Liver (tissue), 9 donors: ENCODE results near the gene HSD17B7. TPM values are rescaled to one million over a fixed set of nuclear protein-coding genes. Genes with fewer than 3 reads are reported as not detected.

Experiments used
- DNase-seq: peaks from one replicate; pipeline ENCODE4 v3.0.0-alpha.2; 2017; ENCODE audit warnings: low spot score
- H3K27ac ChIP-seq, 2 donors: one replicate each; pipeline ENCODE4 v1.7.0; 2013; ENCODE audit warnings: inconsistent platforms in 2 of 2, low read length in 2 of 2, control low read depth in 1 of 2, low read depth in 1 of 2, mild to moderate bottlenecking in 1 of 2
- H3K27me3 ChIP-seq, 4 donors: one replicate each; pipeline versions ENCODE4 v1.6.1 to v1.7.0; 2013; ENCODE audit warnings: low read length in 3 of 4, inconsistent platforms in 1 of 4, mild to moderate bottlenecking in 1 of 4, moderate library complexity in 1 of 4; ENCODE audit not compliant: control insufficient read depth in 4 of 4, insufficient read depth in 4 of 4
- H3K36me3 ChIP-seq, 4 donors: one replicate each; pipeline versions ENCODE4 v1.6.1 to v1.7.0; 2013; ENCODE audit warnings: low read length in 3 of 4, mild to moderate bottlenecking in 3 of 4, low read depth in 1 of 4, moderate library complexity in 1 of 4; ENCODE audit not compliant: control insufficient read depth in 4 of 4, insufficient read depth in 3 of 4
- H3K4me1 ChIP-seq, 4 donors: one replicate each; pipeline versions ENCODE4 v1.6.1 to v1.7.0; 2013; ENCODE audit warnings: low read length in 3 of 4, mild to moderate bottlenecking in 3 of 4, moderate library complexity in 1 of 4; ENCODE audit not compliant: control insufficient read depth in 4 of 4, insufficient read depth in 4 of 4
- H3K4me3 ChIP-seq, 3 donors: one replicate each; pipeline versions ENCODE4 v1.6.1 to v1.7.0; 2013; ENCODE audit warnings: low read length in 3 of 3, control low read depth in 1 of 3, low read depth in 1 of 3, mild to moderate bottlenecking in 1 of 3
- H3K9ac ChIP-seq, 2 donors: one replicate each; pipeline ENCODE4 v1.7.0; 2013; ENCODE audit warnings: low read length in 2 of 2, mild to moderate bottlenecking in 2 of 2, moderate library complexity in 2 of 2, control low read depth in 1 of 2, low read depth in 1 of 2
- H3K9me3 ChIP-seq, 4 donors: one replicate each; pipeline versions ENCODE4 v1.6.1 to v1.7.0; 2013; ENCODE audit warnings: low read length in 3 of 4; ENCODE audit not compliant: control insufficient read depth in 4 of 4
- CTCF ChIP-seq: fragments of 150-350 bp; IDR thresholded peaks from 2 replicates; pipeline ENCODE4 v1.5.1; 2017; ENCODE audit warnings: improper control_type of control experiment, low read depth, low read length; ENCODE audit not compliant: missing input control
- EGR1 ChIP-seq, 2 donors: IDR thresholded peaks; 2 replicates each; pipeline ENCODE4 v1.6.1; 2016 to 2018; ENCODE audit warnings: antibody characterized with exemption in 2 of 2, low read depth in 2 of 2
- FOXA1 ChIP-seq: IDR thresholded peaks from 2 replicates; pipeline ENCODE4 v1.6.1; 2016; ENCODE audit warnings: antibody characterized with exemption
- FOXA2 ChIP-seq: IDR thresholded peaks from 2 replicates; pipeline ENCODE4 v1.6.1; 2016; ENCODE audit warnings: antibody characterized with exemption
- GABPA ChIP-seq, 2 donors: IDR thresholded peaks in 1 of 2; conservative IDR thresholded peaks in 1 of 2; 2 replicates each; pipeline ENCODE4 v1.6.1; 2016; ENCODE audit warnings: antibody characterized with exemption in 2 of 2, mild to moderate bottlenecking in 1 of 2, moderate library complexity in 1 of 2
- HNF4A ChIP-seq, 2 donors: conservative IDR thresholded peaks; 2 replicates each; pipeline ENCODE4 v1.6.1; 2016; ENCODE audit warnings: antibody characterized with exemption in 2 of 2, mild to moderate bottlenecking in 2 of 2
- HNF4G ChIP-seq: IDR thresholded peaks from 2 replicates; pipeline ENCODE4 v1.6.1; 2016; ENCODE audit warnings: antibody characterized with exemption
- JUND ChIP-seq, 2 donors: IDR thresholded peaks; 2 replicates each; pipeline ENCODE4 v1.6.1; 2016; ENCODE audit warnings: antibody characterized with exemption in 2 of 2
- MAX ChIP-seq: IDR thresholded peaks from 2 replicates; pipeline ENCODE4 v1.6.1; 2016; ENCODE audit warnings: antibody characterized with exemption
- NR2F2 ChIP-seq: IDR thresholded peaks from 2 replicates; pipeline ENCODE4 v1.6.1; 2016; ENCODE audit warnings: antibody characterized with exemption
- RAD21 ChIP-seq, 2 donors: IDR thresholded peaks; 2 replicates each; pipeline ENCODE4 v1.6.1; 2016; ENCODE audit warnings: antibody characterized with exemption in 2 of 2, mild to moderate bottlenecking in 2 of 2
- RXRA ChIP-seq, 2 donors: IDR thresholded peaks; 2 replicates each; pipeline ENCODE4 v1.6.1; 2017 to 2018; ENCODE audit warnings: antibody characterized with exemption in 2 of 2, mild to moderate bottlenecking in 1 of 2
- SP1 ChIP-seq: IDR thresholded peaks from 2 replicates; pipeline ENCODE4 v1.6.1; 2018; ENCODE audit warnings: antibody characterized with exemption, mild to moderate bottlenecking
- TAF1 ChIP-seq: conservative IDR thresholded peaks from 2 replicates; pipeline ENCODE4 v1.6.1; 2016; ENCODE audit warnings: antibody characterized with exemption, mild to moderate bottlenecking
- YY1 ChIP-seq: IDR thresholded peaks from 2 replicates; pipeline ENCODE4 v1.6.1; 2016; ENCODE audit warnings: antibody characterized with exemption, mild to moderate bottlenecking
- WGBS: extraction: QIAGEN DNeasy Blood & Tissue Kit; methylation state at CpG from one replicate; pipeline ENCODE4 v1.1.7; 2013; 5-methylcytosine and 5-hydroxymethylcytosine counted together
- polyA plus RNA-seq, 2 donors: library from polyadenylated mRNA; stranded (reverse) in 1 of 2; unstranded in 1 of 2; fragments of 200-250 nt in 1 of 2; fragments of >200 nt in 1 of 2; fragmentation: Nextera tagmentation in 1 of 2; extraction: Ambion mirVana in 1 of 2; gene quantifications; one replicate each; pipeline versions ENCODE4 v1.2.1 to v1.2.3, GENCODE V29; 2013 to 2015
- total RNA-seq, 2 donors: library from RNA; depleted of rRNA; stranded (reverse); fragments of >200 nt; gene quantifications; one replicate each; pipeline ENCODE4 v1.2.3, GENCODE V29; 2014
- TF ChIP-seq, protein P1 (sequence below): IDR thresholded peaks from 2 replicates; pipeline ENCODE4 v1.6.1; 2016; ENCODE audit warnings: antibody characterized with exemption
- TF ChIP-seq, protein P2 (sequence below): IDR thresholded peaks from 2 replicates; pipeline ENCODE4 v1.6.1; 2016; ENCODE audit warnings: antibody characterized with exemption
- TF ChIP-seq, protein P3 (sequence below): IDR thresholded peaks from 2 replicates; pipeline ENCODE4 v1.6.1; 2016; ENCODE audit warnings: antibody characterized with exemption, mild to moderate bottlenecking
- donor health status: healthy.
- donor health status: healthy.
- donor health status: healthy.
- donor health status: healthy.
- donor health status: healthy.

Gene HSD17B7
- total and polyA plus RNA-seq, 4 donors, result 22.9 to 115 (median 43.5) TPM

GRCh38 chr1:162829268-162829667, 38.8 kb downstream of the HSD17B7 start:
- 98% methylated on average over 1 of the region's 1 CpG for WGBS
- no peaks in the 10 kb centered on the region for H3K36me3 ChIP-seq

More at GRCh38 chr1:162829268-162829667, 38.8 kb downstream of the HSD17B7 start:
- no peak for DNase-seq
- no peaks in the 10 kb centered on the region for H3K4me1 ChIP-seq
- H3K9ac ChIP-seq, result no peak overlapping the region
- no peaks in the 10 kb centered on the region for H3K27me3 ChIP-seq
- no peaks in the 10 kb centered on the region for H3K9me3 ChIP-seq
- no peak for TF ChIP-seq FOXA1
- TF ChIP-seq, protein P1, sequence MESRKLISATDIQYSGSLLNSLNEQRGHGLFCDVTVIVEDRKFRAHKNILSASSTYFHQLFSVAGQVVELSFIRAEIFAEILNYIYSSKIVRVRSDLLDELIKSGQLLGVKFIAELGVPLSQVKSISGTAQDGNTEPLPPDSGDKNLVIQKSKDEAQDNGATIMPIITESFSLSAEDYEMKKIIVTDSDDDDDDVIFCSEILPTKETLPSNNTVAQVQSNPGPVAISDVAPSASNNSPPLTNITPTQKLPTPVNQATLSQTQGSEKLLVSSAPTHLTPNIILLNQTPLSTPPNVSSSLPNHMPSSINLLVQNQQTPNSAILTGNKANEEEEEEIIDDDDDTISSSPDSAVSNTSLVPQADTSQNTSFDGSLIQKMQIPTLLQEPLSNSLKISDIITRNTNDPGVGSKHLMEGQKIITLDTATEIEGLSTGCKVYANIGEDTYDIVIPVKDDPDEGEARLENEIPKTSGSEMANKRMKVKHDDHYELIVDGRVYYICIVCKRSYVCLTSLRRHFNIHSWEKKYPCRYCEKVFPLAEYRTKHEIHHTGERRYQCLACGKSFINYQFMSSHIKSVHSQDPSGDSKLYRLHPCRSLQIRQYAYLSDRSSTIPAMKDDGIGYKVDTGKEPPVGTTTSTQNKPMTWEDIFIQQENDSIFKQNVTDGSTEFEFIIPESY, result no peak
- no peak for TF ChIP-seq CTCF
- TF ChIP-seq MAX, result no peak
- no peak for TF ChIP-seq HNF4G
- no peak for TF ChIP-seq RXRA (IDR thresholded peaks at IDR 0.05)
- no peak for TF ChIP-seq SP1
- no peak for TF ChIP-seq YY1
- no peak for TF ChIP-seq EGR1 (IDR thresholded peaks at IDR 0.05; ENCODE audit: low read depth in 2 of 2)
- no peak for TF ChIP-seq JUND (IDR thresholded peaks at IDR 0.05)
- TF ChIP-seq FOXA2, result no peak
- TF ChIP-seq RAD21 (IDR thresholded peaks at IDR 0.05), result no peak
- TF ChIP-seq GABPA (IDR thresholded peaks at IDR 0.05 in 1 of 2, conservative IDR thresholded peaks at IDR 0.05 in 1 of 2), result no peak
- no peak for TF ChIP-seq NR2F2
- TF ChIP-seq, protein P2, sequence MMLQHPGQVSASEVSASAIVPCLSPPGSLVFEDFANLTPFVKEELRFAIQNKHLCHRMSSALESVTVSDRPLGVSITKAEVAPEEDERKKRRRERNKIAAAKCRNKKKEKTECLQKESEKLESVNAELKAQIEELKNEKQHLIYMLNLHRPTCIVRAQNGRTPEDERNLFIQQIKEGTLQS, result no peak
- TF ChIP-seq, protein P3, sequence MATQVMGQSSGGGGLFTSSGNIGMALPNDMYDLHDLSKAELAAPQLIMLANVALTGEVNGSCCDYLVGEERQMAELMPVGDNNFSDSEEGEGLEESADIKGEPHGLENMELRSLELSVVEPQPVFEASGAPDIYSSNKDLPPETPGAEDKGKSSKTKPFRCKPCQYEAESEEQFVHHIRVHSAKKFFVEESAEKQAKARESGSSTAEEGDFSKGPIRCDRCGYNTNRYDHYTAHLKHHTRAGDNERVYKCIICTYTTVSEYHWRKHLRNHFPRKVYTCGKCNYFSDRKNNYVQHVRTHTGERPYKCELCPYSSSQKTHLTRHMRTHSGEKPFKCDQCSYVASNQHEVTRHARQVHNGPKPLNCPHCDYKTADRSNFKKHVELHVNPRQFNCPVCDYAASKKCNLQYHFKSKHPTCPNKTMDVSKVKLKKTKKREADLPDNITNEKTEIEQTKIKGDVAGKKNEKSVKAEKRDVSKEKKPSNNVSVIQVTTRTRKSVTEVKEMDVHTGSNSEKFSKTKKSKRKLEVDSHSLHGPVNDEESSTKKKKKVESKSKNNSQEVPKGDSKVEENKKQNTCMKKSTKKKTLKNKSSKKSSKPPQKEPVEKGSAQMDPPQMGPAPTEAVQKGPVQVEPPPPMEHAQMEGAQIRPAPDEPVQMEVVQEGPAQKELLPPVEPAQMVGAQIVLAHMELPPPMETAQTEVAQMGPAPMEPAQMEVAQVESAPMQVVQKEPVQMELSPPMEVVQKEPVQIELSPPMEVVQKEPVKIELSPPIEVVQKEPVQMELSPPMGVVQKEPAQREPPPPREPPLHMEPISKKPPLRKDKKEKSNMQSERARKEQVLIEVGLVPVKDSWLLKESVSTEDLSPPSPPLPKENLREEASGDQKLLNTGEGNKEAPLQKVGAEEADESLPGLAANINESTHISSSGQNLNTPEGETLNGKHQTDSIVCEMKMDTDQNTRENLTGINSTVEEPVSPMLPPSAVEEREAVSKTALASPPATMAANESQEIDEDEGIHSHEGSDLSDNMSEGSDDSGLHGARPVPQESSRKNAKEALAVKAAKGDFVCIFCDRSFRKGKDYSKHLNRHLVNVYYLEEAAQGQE, result no peak
- no peak for TF ChIP-seq TAF1
- TF ChIP-seq HNF4A (conservative IDR thresholded peaks at IDR 0.05), result no peak
- H3K27ac ChIP-seq, result no peak overlapping the region
- H3K4me3 ChIP-seq, result no peak overlapping the region
